ENCODE data around the gene SLC9C2.

DNA sequence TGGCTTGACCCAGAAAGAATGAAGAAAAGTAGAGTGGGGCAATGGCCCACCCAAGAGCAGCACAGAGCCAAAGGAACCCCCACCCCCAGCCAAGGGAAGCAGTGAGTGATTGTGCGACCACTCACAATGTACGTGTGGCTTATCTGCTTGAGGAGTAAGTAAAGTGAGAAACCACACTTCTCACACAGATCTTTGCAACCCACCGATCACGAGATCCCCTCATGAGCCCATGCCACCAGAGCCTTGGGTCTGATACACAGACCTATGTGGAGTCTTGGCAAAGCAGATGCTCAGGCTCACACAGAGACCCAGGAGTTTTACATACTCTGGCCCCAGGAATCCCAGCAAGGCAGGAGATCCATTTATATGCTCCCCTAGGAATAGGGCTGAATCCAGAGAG, 14.0 kb upstream of the SLC9C2 start:
- no peak for TF ChIP-seq REST (IDR thresholded peaks at IDR 0.05; ENCODE audit: insufficient read depth in 1 of 2, low read depth in 2 of 2, low read length in 2 of 2)
- no peak for TF ChIP-seq POLR2AphosphoS5 (IDR thresholded peaks at IDR 0.05; ENCODE audit: low read depth, low read length)

Measured in PFSK-1 (cell line).